ENCODE data around the gene RUFY1.
A peak's percentile ranks its signal among the peaks of the same experiment; 100 is the strongest.

Gene RUFY1

DNA sequence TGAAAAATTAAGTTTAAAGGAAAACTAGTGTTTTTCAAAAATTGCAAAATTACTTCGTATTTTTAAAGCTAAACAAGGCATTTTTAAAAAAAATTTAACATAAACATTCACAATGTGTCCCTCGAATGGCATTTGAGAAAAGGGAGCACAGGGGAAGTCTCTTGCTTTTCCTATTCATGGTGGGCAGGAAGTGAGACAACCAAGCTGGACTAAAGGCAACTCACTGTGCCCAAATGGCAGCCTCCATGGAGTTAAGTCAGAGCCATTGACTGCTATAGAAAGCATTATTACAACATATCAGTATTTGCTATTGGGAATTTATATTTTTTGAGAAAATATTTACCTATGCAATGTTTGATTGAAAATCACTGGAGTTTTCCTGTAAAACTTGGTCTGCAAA, 64.8 kb downstream of the RUFY1 start:
- peaks cover 87 to 91% of the 10 kb centered on the region in 2 donors for H3K36me3 ChIP-seq (ENCODE audit: control insufficient read depth in 1 of 2, insufficient read depth in 2 of 2, low read length in 2 of 2)
- H3K27me3 ChIP-seq (ENCODE audit: low read depth, low read length), result no peaks in the 10 kb centered on the region
- no peak overlapping the region for H3K27ac ChIP-seq (ENCODE audit: low read length)
- H3K4me3 ChIP-seq (ENCODE audit: low read depth in 1 of 2, low read length in 2 of 2), result no peak overlapping the region
- H3K9me3 ChIP-seq (ENCODE audit: control insufficient read depth in 1 of 2, low read length in 2 of 2), result no peaks in the 10 kb centered on the region
- H3K4me1 ChIP-seq (ENCODE audit: control insufficient read depth in 1 of 2, insufficient read depth in 2 of 2, low read length in 2 of 2), result peaks cover 8 to 78% of the 10 kb centered on the region in 2 donors

DNA sequence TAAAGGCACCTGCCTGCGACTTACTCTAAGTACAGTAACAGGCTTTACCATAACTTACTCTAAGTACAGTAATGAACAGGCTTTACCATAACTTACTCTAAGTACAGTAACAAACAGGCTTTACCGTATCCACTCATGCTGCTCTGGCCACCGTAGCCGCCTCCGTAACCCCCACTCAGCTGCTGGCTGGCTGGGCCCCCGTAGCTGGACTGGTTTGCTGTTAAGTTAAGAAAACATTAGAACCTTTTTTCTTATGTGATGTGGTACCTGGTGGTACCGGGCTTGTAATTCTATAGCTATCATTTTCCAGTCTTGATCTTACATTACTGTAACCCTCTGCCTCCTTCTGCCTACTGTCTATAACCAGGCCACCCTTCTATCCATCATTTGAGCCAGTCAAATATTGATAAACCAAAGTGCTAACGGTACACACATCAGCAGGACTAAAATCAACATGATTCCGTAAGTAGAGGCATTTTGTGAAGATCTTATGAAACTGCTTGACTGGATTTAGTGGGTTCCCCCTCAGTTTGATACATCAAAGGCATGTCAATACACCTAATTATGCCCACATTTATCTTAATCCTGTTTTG, 65.7 kb downstream of the RUFY1 start:
- H3K36me3 ChIP-seq (ENCODE audit: control insufficient read depth in 1 of 2, insufficient read depth in 2 of 2, low read length in 2 of 2), result peaks cover 87 to 91% of the 10 kb centered on the region in 2 donors
- peaks cover 16 to 78% of the 10 kb centered on the region in 2 donors for H3K4me1 ChIP-seq (ENCODE audit: control insufficient read depth in 1 of 2, insufficient read depth in 2 of 2, low read length in 2 of 2)
- H3K27ac ChIP-seq (ENCODE audit: low read length), result no peak overlapping the region
- no peak overlapping the region for H3K4me3 ChIP-seq (ENCODE audit: low read depth in 1 of 2, low read length in 2 of 2)
- H3K9me3 ChIP-seq (ENCODE audit: control insufficient read depth in 1 of 2, low read length in 2 of 2), result no peaks in the 10 kb centered on the region
- no peaks in the 10 kb centered on the region for H3K27me3 ChIP-seq (ENCODE audit: low read depth, low read length)

DNA sequence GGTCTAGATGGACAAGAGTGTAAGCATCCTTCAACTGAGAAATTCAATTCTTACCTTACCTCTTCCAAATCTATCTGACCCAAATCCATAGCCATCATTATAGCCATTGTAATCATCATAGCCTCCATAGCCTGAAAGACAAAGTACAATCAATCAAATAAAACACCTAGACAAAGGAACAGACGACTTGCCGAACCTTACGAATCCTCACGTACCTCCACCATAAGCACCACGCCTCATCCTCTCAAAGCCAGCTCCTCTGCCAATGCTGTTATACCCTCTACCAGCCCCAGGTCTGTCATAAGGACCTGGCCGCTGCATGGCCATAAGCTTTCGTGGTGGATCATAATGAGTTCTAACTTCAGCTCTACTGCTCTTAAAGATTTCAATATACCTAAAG, 67.6 kb downstream of the RUFY1 start:
- Histone ChIP-seq H3K27me3 (ENCODE audit: low read depth, low read length) (no peaks in the 10 kb centered on the region), H3K4me1 (ENCODE audit: control insufficient read depth in 1 of 2, insufficient read depth in 2 of 2, low read length in 2 of 2) (peaks cover 26 to 67% of the 10 kb centered on the region in 2 donors), H3K27ac (ENCODE audit: low read length) (no peak overlapping the region), H3K9me3 (ENCODE audit: control insufficient read depth in 1 of 2, low read length in 2 of 2) (no peaks in the 10 kb centered on the region), H3K36me3 (ENCODE audit: control insufficient read depth in 1 of 2, insufficient read depth in 2 of 2, low read length in 2 of 2) (peaks cover 70 to 90% of the 10 kb centered on the region in 2 donors), H3K4me3 (ENCODE audit: low read depth in 1 of 2, low read length in 2 of 2) (no peak overlapping the region)

DNA sequence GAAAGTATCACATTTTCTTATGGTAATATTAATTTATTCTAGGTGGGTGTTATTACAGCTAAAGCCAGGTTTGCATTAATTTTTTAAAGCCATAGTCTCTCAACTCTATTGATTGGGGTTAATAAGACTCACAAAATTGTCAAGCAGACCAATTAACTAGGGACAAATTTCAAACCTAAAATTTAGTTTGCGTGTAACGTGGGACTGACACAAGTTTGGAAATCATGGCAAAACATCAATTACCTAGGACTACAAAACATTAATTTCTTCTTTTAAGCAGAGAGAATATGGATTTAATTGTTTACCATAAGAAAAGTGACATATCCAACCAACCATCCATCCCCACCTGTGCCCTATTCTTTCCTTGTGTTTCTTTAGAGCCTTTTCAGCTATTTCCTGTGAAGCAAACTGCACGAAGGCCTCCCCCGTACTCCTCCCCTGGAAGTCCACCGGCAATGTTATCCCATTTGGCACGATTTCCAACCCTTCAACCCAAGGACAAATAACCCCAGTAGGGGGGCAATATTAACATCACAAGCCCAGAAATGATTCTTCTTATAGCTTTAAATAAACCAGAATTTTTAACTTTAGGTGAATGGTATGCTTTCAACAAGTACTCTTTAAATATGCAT, 68.7 kb downstream of the RUFY1 start:
- no peak overlapping the region for H3K27ac ChIP-seq (ENCODE audit: low read length)
- H3K4me1 ChIP-seq (ENCODE audit: control insufficient read depth in 1 of 2, insufficient read depth in 2 of 2, low read length in 2 of 2), result peaks cover 26 to 63% of the 10 kb centered on the region in 2 donors
- peaks cover 67 to 79% of the 10 kb centered on the region in 2 donors for H3K36me3 ChIP-seq (ENCODE audit: control insufficient read depth in 1 of 2, insufficient read depth in 2 of 2, low read length in 2 of 2)
- no peaks in the 10 kb centered on the region for H3K9me3 ChIP-seq (ENCODE audit: control insufficient read depth in 1 of 2, low read length in 2 of 2)
- peak overlapping the region; percentile 88 to 96 for H3K4me3 ChIP-seq (ENCODE audit: low read depth in 1 of 2, low read length in 2 of 2)
- H3K27me3 ChIP-seq (ENCODE audit: low read depth, low read length), result no peaks in the 10 kb centered on the region

DNA sequence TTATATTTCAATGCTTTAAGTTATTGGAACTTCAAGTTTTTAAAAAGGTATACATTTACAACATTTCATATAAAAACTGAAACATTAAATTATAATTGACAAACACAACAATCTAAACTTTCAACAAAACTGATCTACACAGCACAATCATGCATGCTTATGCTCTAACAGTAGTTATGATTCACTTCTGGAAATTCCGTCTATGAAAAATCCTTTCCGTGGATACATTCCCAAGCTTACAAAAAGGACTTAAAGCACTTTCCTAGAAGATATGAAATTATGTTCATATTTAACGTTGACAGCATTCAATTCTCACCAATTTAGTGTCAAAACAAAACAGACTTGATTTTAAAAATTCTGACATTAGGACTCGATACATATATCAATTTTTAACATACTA, 69.4 kb downstream of the RUFY1 start:
- peaks cover 30 to 71% of the 10 kb centered on the region in 2 donors for H3K4me1 ChIP-seq (ENCODE audit: control insufficient read depth in 1 of 2, insufficient read depth in 2 of 2, low read length in 2 of 2)
- H3K36me3 ChIP-seq (ENCODE audit: control insufficient read depth in 1 of 2, insufficient read depth in 2 of 2, low read length in 2 of 2), result peaks cover 64 to 72% of the 10 kb centered on the region in 2 donors
- peak overlapping the region; percentile 88 to 96 for H3K4me3 ChIP-seq (ENCODE audit: low read depth in 1 of 2, low read length in 2 of 2)
- H3K27ac ChIP-seq (ENCODE audit: low read length), result no peak overlapping the region
- H3K9me3 ChIP-seq (ENCODE audit: control insufficient read depth in 1 of 2, low read length in 2 of 2), result no peaks in the 10 kb centered on the region
- no peaks in the 10 kb centered on the region for H3K27me3 ChIP-seq (ENCODE audit: low read depth, low read length)

DNA sequence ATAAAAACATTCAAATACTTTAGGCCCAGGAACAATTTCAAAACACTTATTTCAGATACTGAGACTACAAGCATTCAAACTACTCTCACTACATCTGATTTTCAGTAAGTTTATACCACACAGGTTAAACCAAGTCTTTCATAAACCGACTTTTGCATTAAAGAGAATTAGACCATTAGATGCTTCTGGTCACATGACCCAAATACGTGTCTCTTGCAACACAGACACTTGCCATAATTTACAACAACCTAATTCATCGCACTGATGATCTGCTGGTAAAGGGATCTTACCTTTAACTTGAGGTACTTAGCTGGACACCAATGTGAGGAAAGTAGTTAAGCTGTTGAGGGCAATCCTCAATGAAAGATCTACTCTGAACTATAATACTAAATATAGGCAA, 69.9 kb downstream of the RUFY1 start:
- Histone ChIP-seq H3K9me3 (ENCODE audit: control insufficient read depth in 1 of 2, low read length in 2 of 2) (no peaks in the 10 kb centered on the region), H3K4me1 (ENCODE audit: control insufficient read depth in 1 of 2, insufficient read depth in 2 of 2, low read length in 2 of 2) (peaks cover 33 to 68% of the 10 kb centered on the region in 2 donors), H3K27ac (ENCODE audit: low read length) (peak overlapping the region; percentile 78), H3K36me3 (ENCODE audit: control insufficient read depth in 1 of 2, insufficient read depth in 2 of 2, low read length in 2 of 2) (peaks cover 59 to 66% of the 10 kb centered on the region in 2 donors), H3K27me3 (ENCODE audit: low read depth, low read length) (no peaks in the 10 kb centered on the region), H3K4me3 (ENCODE audit: low read depth in 1 of 2, low read length in 2 of 2) (peak overlapping the region; percentile 88 to 96)

DNA sequence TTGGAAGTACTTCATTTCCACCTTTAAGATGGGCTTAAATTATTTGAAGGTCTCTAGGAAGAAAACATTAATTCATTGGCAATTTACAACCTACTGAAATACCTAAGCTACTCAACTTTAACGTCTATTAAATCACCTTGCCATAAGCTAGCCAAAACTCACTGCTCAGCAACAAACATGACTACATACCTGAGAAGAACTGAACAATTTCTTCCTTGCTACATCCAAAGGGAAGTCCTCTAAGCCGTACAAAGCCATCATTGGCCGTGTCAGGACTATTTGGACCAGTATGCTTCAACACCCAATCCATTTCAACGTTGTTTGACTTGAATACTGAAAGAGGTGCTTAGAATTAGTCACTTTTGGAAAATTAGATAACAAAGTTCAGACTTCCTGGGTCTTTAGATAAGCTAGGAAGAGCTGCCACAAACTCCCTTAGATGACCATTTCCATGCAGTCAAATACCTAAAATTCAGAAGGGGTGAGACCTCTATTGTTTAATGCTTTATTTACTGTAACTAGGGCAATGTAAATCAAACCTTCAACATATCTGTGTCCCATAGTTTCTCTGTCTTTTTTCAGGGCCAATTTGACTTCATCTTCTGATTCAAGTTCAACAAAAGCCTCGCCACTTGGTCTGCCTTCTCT, 70.5 kb downstream of the RUFY1 start:
- H3K27me3 ChIP-seq (ENCODE audit: low read depth, low read length), result no peaks in the 10 kb centered on the region
- H3K9me3 ChIP-seq (ENCODE audit: control insufficient read depth in 1 of 2, low read length in 2 of 2), result no peaks in the 10 kb centered on the region
- peaks cover 33 to 63% of the 10 kb centered on the region in 2 donors for H3K4me1 ChIP-seq (ENCODE audit: control insufficient read depth in 1 of 2, insufficient read depth in 2 of 2, low read length in 2 of 2)
- H3K27ac ChIP-seq (ENCODE audit: low read length), result peak overlapping the region; percentile 78
- peak overlapping the region; percentile 88 to 96 for H3K4me3 ChIP-seq (ENCODE audit: low read depth in 1 of 2, low read length in 2 of 2)
- H3K36me3 ChIP-seq (ENCODE audit: control insufficient read depth in 1 of 2, insufficient read depth in 2 of 2, low read length in 2 of 2), result peaks cover 54 to 61% of the 10 kb centered on the region in 2 donors

DNA sequence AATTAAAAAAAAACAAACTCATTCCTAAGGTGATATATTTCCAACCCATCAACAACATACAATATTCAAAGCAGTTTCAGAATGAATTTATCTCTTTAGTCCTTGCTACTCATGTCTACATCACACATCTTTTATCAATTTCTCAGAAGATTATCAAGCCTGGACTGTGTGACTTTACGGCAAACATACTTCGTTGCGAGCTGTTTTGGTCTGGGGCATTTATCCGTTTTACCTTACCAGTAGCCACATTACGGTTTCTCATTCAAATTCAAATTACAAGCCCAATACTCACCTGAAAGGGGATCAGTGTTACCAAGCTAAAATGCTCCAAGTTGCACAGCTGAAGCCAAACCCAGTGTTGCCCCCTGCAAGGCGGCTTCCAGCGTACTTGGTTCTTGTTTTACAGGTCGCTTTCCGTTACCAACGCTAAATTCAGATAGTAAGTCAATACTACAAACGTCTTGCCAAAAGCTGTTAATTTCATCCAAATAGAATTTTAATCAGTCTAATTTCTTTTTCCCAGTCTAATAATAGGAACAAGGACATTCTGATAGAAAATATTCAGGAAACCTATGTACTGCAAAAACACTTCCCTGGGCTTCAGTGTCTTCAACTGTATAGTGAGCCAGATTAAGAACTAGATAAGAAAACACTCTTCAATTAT, 71.3 kb downstream of the RUFY1 start:
- Histone ChIP-seq H3K27me3 (ENCODE audit: low read depth, low read length) (no peaks in the 10 kb centered on the region), H3K27ac (ENCODE audit: low read length) (peak overlapping the region; percentile 78), H3K4me3 (ENCODE audit: low read depth in 1 of 2, low read length in 2 of 2) (peak overlapping the region; percentile 88 to 96), H3K36me3 (ENCODE audit: control insufficient read depth in 1 of 2, insufficient read depth in 2 of 2, low read length in 2 of 2) (peaks cover 46 to 53% of the 10 kb centered on the region in 2 donors), H3K9me3 (ENCODE audit: control insufficient read depth in 1 of 2, low read length in 2 of 2) (no peaks in the 10 kb centered on the region), H3K4me1 (ENCODE audit: control insufficient read depth in 1 of 2, insufficient read depth in 2 of 2, low read length in 2 of 2) (peaks cover 33 to 54% of the 10 kb centered on the region in 2 donors)

DNA sequence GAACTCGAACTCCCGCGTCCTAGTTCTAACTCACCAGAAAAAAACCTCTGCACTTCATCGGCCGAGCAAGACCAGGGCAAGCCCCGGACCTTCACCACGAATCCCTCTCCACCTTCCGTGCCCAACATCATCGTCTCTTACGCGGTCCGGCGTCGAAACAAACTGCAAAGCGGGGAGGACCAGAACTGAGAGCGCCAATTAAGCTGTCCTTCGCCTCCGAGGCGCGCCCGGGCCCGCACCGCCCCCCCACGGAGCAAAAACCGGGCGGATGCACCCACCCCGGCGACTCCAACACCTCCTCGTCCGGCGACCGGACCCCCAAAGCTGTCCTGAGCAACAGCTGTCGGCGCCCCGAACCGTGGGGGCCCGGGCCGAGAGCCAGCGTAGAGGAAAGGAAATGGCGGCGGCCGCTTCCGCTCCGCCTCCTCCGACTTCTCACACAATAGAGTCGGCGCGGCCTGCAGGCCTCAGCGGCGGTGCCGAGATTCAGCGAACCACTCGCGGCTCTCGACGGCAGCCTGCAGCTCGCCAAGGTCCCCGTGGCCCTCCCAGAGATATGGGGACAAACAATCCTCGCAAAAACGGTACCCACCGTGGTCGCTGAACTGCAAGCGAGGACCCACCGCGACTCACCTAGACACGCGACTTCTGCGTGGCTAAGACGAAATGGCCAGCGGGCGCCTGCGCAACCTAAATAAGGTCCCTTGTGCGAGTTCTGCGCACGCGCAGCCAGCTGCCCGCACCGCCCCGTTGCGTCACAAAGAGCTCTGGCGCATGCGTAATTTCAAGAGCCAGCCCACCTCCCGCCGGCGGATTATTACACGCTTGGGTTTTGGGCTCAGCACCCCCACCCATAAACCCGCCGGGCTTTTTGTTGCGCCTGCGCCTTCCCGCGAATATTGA, 72.9 kb downstream of the RUFY1 start, which contains the start of gene HNRNPH1:
Gene HNRNPH1 (minus strand): TSS at position 669 of the 903 bp plus-strand sequence. CDS start 538 bp downstream, at position 131.
- Histone ChIP-seq H3K4me3 (ENCODE audit: low read depth in 1 of 2, low read length in 2 of 2) (peak within 1 kb of the TSS; percentile 88 to 96), H3K4me1 (ENCODE audit: control insufficient read depth in 1 of 2, insufficient read depth in 2 of 2, low read length in 2 of 2) (peaks cover 32 to 42% of the 10 kb centered on the region in 2 donors), H3K27me3 (ENCODE audit: low read depth, low read length) (no peaks in the 10 kb centered on the region), H3K9me3 (ENCODE audit: control insufficient read depth in 1 of 2, low read length in 2 of 2) (no peaks in the 10 kb centered on the region), H3K36me3 (ENCODE audit: control insufficient read depth in 1 of 2, insufficient read depth in 2 of 2, low read length in 2 of 2) (peaks cover 30 to 37% of the 10 kb centered on the region in 2 donors), H3K27ac (ENCODE audit: low read length) (peak within 1 kb of the TSS; percentile 94)

DNA sequence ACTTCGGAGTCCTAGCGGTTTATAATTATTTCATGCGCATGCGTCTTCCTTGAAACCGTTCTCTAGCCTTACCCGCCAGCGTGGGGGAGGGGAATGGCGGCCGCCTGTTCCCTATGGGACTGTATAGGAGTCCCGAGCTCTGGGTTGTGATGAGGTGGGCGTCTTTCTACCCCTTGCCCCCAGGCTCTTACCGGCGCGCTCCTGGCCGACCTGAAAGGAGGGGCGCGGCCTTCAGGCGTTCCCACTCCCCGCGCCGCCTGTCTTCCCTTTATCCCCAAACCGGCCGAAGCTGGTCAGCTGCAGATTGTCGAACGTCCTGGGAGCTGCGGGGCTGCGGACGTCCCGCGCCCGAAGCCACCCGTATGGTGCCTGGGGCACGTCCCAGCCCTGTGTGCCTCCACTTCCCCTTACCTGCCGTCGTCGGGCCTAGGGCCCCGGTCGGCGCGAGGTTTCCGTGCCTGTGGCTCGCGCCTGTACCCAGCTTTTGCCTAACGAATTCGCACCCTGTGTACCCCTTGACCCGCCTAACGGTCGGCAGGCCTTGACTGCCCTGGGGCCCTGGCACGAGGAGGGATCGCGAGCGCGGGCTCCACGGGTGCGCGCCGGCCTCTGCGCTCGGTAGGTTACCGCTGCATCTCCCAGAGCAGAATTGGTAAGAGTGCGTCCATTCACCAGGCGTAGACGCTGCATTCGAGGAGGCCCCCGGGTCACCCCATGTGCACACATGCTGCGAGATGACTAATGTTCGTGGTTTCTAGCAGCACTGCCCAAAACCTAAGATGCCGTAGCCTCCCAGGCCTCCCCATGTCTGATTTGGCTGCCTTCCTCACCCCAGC, 73.8 kb downstream of the RUFY1 start:
- peaks cover 23 to 28% of the 10 kb centered on the region in 2 donors for H3K36me3 ChIP-seq (ENCODE audit: control insufficient read depth in 1 of 2, insufficient read depth in 2 of 2, low read length in 2 of 2)
- peak overlapping the region; percentile 68 to 96 for H3K4me3 ChIP-seq (ENCODE audit: low read depth in 1 of 2, low read length in 2 of 2)
- H3K9me3 ChIP-seq (ENCODE audit: control insufficient read depth in 1 of 2, low read length in 2 of 2), result no peaks in the 10 kb centered on the region
- H3K27me3 ChIP-seq (ENCODE audit: low read depth, low read length), result no peaks in the 10 kb centered on the region
- H3K27ac ChIP-seq (ENCODE audit: low read length), result peak overlapping the region; percentile 94
- peaks cover 26 to 33% of the 10 kb centered on the region in 2 donors for H3K4me1 ChIP-seq (ENCODE audit: control insufficient read depth in 1 of 2, insufficient read depth in 2 of 2, low read length in 2 of 2)
